ENCODE results near the gene PLCL2.

DNA sequence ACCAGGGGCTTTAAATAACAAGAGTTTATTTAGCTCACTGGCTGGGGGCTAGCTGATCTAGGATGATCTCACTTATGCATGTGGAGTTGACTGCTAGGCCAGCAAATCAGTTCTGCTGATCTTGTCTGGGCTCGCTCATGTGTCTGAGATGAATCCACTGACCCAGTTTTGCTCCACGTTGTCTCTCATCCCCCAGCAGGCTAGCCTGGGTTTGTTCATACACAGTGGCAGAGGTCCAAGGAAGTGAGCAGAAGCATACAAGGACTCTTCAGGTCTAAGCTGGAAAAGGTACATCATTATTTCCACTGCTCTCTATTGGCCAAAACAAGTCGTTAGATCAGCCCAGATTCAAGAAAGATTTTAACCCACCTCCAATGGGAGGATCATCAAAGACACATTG, 238.0 kb downstream of the PLCL2 start:
- TF ChIP-seq POLR2A (IDR thresholded peaks at IDR 0.05): no peak
- TF ChIP-seq, protein P1, sequence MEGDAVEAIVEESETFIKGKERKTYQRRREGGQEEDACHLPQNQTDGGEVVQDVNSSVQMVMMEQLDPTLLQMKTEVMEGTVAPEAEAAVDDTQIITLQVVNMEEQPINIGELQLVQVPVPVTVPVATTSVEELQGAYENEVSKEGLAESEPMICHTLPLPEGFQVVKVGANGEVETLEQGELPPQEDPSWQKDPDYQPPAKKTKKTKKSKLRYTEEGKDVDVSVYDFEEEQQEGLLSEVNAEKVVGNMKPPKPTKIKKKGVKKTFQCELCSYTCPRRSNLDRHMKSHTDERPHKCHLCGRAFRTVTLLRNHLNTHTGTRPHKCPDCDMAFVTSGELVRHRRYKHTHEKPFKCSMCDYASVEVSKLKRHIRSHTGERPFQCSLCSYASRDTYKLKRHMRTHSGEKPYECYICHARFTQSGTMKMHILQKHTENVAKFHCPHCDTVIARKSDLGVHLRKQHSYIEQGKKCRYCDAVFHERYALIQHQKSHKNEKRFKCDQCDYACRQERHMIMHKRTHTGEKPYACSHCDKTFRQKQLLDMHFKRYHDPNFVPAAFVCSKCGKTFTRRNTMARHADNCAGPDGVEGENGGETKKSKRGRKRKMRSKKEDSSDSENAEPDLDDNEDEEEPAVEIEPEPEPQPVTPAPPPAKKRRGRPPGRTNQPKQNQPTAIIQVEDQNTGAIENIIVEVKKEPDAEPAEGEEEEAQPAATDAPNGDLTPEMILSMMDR (IDR thresholded peaks at IDR 0.05): no peak
- no peak for TF ChIP-seq POLR2AphosphoS5 (IDR thresholded peaks at IDR 0.05)
